Stimulated activated CD4-positive, alpha-beta T cell treated with anti-CD3 and anti-CD28 coated beads, Interleukin-2, amount 100 ng/mL, for 24 hours (primary cell): Measurements from ENCODE around the gene ZFHX3.

Experiments
- DNase-seq, 2 donors: peaks; one replicate each; pipeline ENCODE4 v3.0.0-alpha.2; 2020

Gene ZFHX3

GRCh38 chr16:72896485-72897118 is 151.3 kb downstream of the ZFHX3 start:
- no peak for DNase-seq

DNA sequence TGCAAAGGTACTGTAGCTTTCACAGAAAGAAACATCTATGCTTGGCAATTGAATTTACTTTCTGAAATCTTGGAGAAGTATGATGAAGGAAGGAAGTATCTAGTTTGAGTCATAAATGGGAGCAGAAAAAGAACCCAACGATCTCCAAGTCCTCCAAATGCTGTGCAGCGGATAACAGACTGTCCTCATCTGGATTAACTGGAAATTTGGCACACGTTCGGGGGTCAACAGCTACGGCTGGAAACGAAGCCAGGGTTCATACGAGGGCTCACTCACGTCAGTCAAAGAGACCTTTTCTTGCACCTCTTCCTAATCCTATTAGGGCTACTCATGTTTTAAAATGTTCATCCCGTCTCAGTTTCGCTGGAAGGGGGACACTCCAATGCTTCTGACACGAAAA is 152.0 kb downstream of the ZFHX3 start:
- DNase-seq, result no peak

DNA sequence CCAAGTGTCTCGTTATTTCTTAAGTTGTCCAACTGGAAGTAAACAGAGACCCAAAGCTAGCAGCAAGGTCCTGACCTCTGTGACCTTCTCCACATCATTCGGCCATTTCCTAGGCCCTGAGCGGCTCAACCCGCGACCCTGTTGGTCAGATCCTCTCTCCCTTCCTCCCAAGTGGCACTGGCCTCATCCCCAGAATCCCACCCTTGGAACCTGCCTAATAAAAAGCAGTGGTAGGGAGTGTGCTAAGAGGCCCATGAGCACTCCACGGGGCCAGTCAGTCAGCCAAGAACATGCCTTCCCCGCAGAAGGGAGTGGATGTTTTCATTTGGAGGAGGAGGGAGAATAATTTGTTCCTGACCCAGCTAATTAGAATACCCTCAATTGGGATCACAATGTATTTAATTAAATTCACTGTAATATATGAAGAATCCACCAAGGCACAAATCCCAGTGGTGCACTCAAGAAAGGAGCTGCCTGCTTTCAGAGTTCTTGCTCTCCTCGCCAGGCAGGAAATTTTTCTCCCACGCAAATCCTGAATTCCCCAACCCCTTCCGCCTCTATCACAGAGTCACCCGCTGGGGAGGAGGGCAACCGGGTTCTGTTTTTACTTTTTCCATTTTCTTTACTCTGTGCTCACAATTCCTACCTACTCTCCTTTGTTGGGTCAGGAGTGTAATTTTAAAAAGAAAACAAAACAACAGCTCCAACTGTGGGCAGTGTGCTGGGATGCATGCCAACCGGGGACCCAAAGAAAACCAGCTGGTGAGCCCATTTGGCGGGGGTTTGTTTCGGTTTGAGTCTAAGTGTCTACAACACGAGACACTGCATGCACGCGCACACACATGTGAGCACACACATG is 153.4 kb downstream of the ZFHX3 start:
- no peak for DNase-seq

- DNase-seq, result no peak
Measured at GRCh38 chr16:72891291-72892227, 156.4 kb downstream of the ZFHX3 start.

DNA sequence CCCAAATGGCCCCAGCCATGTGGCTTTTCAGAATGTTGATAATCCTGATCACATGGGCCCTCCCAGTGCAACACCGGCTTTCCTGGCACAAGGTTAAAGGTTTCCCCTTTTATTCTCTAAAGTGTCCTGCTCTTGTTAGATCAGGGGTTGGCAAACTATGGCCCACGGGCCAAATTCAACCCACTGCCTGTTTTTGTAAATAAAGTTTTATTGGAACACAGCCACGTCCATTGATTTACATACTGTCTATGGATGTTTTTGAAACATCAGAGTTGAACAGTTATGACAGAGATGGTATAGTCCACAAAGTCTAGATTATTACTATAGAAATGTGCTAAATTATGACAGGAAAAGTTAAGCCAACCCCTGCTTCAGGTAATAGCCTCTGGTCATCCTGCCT is 157.3 kb downstream of the ZFHX3 start:
- no peak for DNase-seq

DNA sequence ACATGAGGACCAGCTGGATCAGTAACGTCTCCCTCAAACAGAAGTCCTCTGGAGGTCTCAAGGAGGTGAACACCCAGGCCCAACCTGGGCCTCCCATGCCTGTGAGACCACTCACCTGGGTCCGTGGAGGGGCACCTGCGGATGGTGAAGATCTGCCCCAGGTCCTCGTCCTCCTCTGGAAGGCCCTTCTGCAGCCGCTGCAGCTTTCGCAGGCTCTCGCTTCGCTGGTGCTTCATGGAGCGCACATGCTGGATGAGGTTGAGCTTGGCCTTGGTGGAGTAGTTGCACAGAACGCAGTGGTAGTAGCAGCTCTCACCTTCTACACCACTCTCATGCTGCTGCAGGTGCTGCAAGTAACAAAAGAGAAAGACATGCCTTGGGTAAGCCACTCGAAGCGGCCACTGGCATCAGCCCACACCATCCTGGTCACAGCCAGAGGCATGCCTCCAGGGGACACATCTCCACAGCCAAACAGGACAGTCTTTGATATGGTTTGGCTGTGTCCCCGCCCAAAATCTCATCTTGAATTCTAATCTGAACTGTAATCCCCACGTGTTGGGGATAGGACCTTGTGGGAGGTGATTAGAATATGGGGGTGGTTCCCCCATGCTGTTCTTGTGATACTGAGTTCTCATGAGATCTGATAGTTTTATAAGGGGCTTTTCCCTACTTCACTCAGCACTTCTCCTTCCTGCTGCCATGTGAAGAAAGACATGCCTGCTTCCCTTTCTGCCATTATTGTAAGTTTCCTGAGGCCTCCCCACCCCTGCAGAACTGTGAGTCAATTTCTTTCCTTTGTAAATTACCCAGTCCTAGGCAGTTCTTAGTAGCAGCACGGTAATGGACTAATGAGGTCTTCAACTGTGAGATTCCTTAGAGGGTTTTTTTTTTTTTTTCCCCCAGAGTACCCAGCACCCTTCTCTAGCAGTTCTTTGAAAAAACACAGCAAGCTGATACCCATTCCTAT is 158.0 kb downstream of the ZFHX3 start:
- no peak for DNase-seq

DNA sequence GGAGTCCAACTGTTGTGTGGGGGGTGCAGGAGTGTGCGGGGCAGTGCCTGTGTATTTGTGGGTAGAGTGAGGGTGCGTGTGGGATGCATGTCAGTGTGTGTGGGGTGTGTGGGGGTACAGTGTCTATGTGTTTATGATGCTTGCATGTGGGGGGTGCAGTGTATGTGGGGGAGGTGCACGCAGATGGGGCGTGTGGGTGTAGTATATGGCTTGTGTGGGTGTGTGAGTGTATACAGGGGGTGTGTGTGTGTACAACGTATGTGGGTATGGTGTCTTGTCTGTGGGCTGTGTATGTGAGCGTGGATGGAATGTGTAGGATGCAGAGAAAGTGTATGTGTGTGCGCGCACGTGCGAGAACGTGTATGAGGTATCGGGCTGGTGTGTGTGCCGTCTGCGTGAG is 160.4 kb downstream of the ZFHX3 start:
- no peak for DNase-seq

GRCh38 chr16:72886346-72886974 is 161.5 kb downstream of the ZFHX3 start:
- no peak for DNase-seq

- DNase-seq, result no peak
Measured at GRCh38 chr16:72884573-72884972, 163.4 kb downstream of the ZFHX3 start.

GRCh38 chr16:72884037-72884436 is 163.9 kb downstream of the ZFHX3 start:
- no peak for DNase-seq

DNA sequence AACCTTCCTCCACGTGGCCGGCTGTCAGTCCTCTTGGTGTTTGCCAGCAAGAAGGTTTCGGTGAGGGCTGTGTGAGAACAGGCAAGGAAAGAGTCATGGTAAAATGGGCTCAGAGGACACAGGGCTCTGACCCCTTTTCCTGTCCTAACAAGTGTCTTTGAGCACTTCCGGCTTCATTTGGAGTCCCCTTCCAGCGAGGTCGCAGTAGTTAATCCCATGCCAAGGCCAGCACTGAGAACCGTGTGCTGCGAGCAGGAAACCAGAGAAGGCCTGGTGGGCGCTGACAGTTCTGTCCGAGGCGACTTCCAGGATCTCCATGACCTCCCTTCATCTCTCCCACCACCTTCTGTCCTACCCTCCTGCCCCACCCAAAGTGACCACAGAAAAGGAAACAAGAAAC is 168.1 kb downstream of the ZFHX3 start:
- no peak for DNase-seq

DNA sequence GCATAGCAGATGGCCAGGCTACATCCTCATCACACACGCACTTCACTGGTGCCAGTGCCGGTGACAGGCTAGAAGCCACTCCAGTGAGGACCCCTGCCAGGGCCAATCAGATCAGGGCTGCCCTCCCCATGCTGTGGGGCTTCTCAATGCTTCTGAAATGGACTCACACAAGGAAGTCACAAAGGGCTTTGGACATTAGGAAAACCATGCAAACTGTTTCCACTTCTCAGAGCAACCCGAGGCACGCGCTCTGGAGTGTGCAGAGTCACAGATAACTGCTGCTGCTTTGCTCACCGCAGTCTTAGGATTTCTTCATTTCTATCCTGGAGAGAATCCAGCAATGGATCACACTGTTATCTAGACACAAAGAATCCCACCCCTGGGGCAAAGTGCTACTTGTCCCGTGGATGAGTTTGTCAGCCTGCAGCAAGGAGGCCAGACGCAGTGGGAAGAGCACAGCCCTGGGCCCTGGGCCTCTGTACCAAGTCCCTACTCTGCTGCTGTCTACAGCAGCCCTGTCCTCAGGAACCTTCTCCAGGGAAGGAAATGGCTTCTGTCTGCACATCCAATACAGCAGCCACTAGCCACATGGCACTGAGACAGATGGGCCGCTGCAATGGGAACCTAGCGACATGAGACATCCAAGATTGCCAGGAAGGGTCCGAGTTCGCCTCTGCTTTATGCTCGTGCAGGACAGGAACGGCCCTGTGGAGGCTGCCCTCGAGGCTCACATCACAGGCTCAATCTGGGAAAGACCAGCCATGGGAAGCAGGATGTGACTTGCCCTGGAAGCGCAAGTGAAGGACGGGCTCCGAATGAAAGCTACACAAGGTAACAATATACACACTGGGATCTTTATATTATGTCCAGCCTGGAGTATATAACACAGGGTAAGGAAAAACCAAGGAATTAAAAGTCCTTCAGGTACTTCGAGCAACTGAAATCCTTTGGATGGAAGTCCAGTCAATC is 169.3 kb downstream of the ZFHX3 start:
- DNase-seq, result no peak

DNA sequence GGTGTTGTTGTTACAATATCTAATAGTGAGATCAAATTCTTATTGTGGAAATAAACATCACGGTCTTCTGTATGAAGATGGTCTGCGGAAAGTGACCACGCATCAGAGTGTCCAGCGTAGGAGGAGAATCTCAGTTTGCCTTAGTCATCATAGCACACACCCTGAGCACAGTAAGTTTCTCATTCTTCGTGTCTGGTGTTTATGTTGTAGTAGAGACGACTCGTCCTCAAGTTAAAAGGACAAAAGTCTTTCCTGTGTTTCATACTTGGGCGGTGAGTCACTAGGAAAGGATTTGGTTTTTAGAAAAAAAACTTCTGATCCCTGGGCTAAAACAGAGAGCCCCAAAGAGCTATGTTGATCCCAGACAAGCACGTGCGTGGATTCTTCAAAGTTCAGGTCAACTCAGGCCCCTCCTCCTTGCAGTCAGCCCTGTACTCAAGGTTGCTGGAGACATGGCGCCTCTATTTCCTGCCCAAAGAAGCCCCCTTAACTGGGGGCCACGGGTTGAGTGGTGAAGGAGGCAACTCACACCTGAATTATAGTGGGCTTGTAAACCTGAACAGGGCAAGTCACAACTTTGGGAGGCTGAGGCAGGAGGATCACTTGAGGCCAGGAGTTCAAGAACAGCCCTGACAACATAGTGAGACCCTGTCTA is 170.4 kb downstream of the ZFHX3 start:
- no peak for DNase-seq

GRCh38 chr16:72876981-72877373 is 171.0 kb downstream of the ZFHX3 start:
- no peak for DNase-seq

DNA sequence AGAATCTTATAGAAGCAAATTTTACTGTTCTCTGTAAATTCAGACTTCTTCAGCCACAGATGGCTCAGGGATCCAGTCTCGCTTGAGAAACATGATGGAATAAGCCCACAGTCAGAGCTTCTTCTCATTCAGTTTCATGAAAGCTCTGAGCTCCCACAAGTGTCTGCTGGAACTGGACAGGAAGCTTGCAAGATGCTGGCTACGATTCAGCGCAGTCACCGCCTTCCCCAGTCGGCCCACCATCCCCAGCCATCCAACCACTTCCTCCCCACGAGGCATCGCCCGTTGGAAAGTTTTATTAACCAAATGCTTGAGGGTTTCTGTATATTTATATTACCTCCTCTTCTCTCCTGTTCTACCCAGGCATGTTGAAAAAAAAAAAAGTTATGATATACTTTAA is 171.7 kb downstream of the ZFHX3 start:
- DNase-seq, result peak in 1 of 2 donors; percentile 17

DNA sequence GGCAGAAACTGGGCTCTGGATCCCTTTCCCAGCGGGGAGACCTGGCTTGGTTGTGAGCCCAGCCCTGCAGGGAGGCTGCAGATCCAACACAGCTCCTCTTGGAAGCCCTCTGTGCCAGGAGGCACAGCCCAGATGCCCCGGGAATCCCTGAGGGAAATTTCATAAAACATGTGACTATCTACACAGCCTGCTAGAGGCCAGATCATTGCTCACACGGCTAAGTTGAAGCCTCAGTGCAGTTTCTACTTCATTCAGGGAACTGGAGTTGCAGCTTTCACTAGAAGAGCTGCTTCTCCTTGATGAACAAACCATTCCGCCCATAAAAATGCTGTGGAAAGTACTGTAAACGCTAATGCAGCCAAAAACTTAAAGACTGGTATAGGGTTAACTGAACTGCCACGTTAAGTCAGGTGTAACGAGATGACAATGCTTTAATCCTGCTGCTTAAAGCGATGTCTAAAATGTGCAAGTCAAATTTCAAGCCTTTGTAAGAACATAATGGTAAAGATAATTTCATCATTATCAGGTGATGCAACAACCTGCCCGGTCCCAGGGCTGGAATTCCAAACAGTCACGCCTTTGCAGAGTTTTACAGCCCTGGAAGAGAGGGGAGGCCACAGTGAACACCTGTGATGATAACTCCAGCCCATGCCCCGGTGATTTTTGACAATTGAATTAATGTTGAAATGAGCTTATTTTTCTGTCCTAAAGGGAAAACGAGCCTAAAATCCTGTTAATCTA is 172.5 kb downstream of the ZFHX3 start:
- no peak for DNase-seq

- no peak for DNase-seq
Measured at GRCh38 chr16:72873853-72874252, 174.1 kb downstream of the ZFHX3 start.

GRCh38 chr16:72873044-72873443 is 174.9 kb downstream of the ZFHX3 start:
- DNase-seq, result no peak

DNA sequence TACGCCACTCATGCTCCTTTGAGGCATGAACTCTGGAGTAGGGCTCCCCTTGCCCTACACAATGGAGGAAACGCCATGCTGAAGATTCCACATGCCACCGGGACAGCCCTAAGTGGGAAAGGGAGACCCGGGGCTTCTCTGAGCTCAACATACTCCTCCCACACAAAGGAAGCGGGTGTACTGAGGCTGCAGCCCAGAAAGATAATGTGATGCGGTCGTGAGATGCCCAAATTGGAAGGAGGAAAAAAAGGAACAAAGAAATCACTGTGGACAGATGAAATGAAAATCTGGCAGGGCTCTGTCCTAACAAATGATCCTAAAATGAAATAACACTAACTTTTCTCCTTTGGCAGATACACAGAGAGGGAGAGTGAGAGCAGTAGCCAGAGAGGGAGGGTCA is 182.1 kb downstream of the ZFHX3 start:
- no peak for DNase-seq
